Natural killer cell (primary cell): ENCODE measurements around the gene ERVFRD-1. TPM values are rescaled to one million over a fixed set of nuclear protein-coding genes. Genes with fewer than 3 reads are reported as not detected.

ENCODE experiments used
- ATAC-seq, 3 donors: fragments of 150-1000 bp in 2 of 3; fragments of 200-7000 bp in 1 of 3; cut with Tn5 transposase; 1 replicate in 1 of 3; 2 replicates in 2 of 3; pipeline ENCODE4 v1.10.0; 2021; ENCODE audit warnings: mild to moderate bottlenecking in 2 of 3, moderate library complexity in 2 of 3
- DNase-seq, 2 donors: peaks; one replicate each; pipeline versions ENCODE4 v3.0.0 to v3.0.0-alpha.2; 2013 to 2021; ENCODE audit warnings: mixed read lengths in 1 of 2
- H3K27ac ChIP-seq: one replicate; pipeline ENCODE4 v1.5.1; 2013; ENCODE audit warnings: mild to moderate bottlenecking, low read length
- H3K27me3 ChIP-seq: one replicate; pipeline ENCODE4 v1.6.1; 2013; ENCODE audit warnings: low read length; ENCODE audit not compliant: control insufficient read depth, insufficient read depth
- H3K36me3 ChIP-seq: one replicate; pipeline ENCODE4 v1.6.1; 2013; ENCODE audit warnings: low read length; ENCODE audit not compliant: control insufficient read depth, insufficient read depth
- H3K4me1 ChIP-seq: one replicate; pipeline ENCODE4 v1.6.1; 2013; ENCODE audit warnings: low read length; ENCODE audit not compliant: control insufficient read depth, insufficient read depth
- H3K4me3 ChIP-seq: one replicate; pipeline ENCODE4 v1.5.1; 2013; ENCODE audit warnings: low read length
- H3K9me3 ChIP-seq: one replicate; pipeline ENCODE4 v1.6.1; 2013; ENCODE audit warnings: low read length; ENCODE audit not compliant: control insufficient read depth, insufficient read depth
- H3K27ac Mint-ChIP-seq, 2 donors: one replicate each; pipeline ENCODE4 v1.8.0; 2022; ENCODE audit warnings: mild to moderate bottlenecking in 2 of 2, mixed read lengths in 2 of 2, moderate library complexity in 1 of 2
- H3K27me3 Mint-ChIP-seq, 2 donors: one replicate each; pipeline ENCODE4 v1.8.0; 2022; ENCODE audit warnings: low read depth in 2 of 2, mixed read lengths in 2 of 2
- H3K36me3 Mint-ChIP-seq: one replicate; pipeline ENCODE4 v1.8.0; 2022; ENCODE audit warnings: mixed read lengths
- H3K4me1 Mint-ChIP-seq, 2 donors: one replicate each; pipeline ENCODE4 v1.8.0; 2022; ENCODE audit warnings: mixed read lengths in 2 of 2
- H3K4me3 Mint-ChIP-seq: one replicate; pipeline ENCODE4 v1.8.0; 2022; ENCODE audit warnings: mild to moderate bottlenecking, moderate library complexity, mixed read lengths
- H3K9me3 Mint-ChIP-seq, 2 donors: one replicate each; pipeline ENCODE4 v1.8.0; 2022; ENCODE audit warnings: mixed read lengths in 2 of 2
- WGBS: methylation state at CpG from one replicate; pipeline ENCODE4 v1.1.7; 2013; ENCODE audit warnings: missing lambda C conversion rate; ENCODE audit not compliant: insufficient coverage; 5-methylcytosine and 5-hydroxymethylcytosine counted together
- intact Hi-C: fragments of 100-400 bp; cut with micrococcal nuclease; formaldehyde crosslinking; loops from one replicate; pipeline ENCODE4 v1.14.2; 2022
- total RNA-seq, 4 donors: library from RNA; stranded (reverse); fragments of 120-200 nt in 1 of 4; gene quantifications; one replicate each; pipeline versions ENCODE4 v1.2.3 to v1.2.4, GENCODE V29; 2013 to 2022
- TF ChIP-seq, protein P1 (sequence below): fragments of 200-600 bp; IDR thresholded peaks from one replicate; pipeline ENCODE4 v1.8.0; 2022; ENCODE audit warnings: antibody characterized with exemption

The ERVFRD-1 gene
- total RNA-seq, 3 donors from 2014 or later (not counting 1 experiment from before 2014, with no cell fraction given), result not detected

DNA sequence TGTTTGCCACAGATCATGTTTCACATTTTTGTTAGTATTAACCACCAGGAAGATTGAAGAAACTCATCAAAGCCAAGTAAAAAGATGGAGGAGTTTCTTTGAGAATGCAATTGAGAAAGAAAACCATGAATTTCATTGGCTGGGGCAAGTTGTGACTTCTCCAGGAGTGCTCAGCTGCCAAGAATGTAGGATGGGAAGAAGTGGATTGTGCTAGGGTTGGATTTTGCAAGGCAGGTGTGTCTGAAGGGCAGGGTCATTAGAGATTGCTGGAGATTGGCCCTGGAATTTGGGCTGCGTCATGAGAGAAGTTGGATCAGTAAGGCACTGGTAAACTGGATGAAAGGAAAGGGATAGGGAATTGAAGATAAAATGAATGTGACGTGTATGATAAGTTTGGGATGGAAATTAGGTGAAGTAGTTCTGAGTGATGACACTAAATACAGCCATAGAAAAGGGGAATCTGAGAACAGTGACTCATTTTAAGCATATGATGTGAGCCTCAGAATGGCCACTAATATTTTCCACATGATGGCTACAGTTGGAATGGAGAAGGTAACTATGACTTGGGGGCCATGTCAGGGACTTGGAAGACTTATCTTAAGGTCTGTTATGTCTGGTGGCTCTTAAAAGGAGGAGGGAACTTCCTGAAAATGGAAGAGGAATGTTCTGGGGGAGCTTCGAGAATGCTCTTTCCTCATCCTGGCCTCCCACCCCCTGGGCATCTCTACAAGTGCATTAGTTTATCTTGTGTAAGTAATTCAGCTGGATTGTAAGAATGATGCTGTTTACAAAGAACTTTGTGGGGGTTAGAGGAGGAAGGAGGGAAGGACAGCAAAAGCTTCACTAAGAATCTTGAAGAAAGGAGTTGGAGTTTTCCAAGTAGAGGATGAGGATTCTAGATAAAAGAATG, 27.8 kb upstream of the ERVFRD-1 start:
- Histone ChIP-seq H3K9me3 (no peaks in the 10 kb centered on the region), H3K4me1 (peaks cover under 1% of the 10 kb centered on the region), H3K4me3 (no peak overlapping the region), H3K27me3 (no peaks in the 10 kb centered on the region), H3K36me3 (peaks cover 12% of the 10 kb centered on the region), H3K27ac (no peak overlapping the region)
- H3K36me3 Mint-ChIP-seq, result peaks cover 5% of the 10 kb centered on the region
- H3K27ac Mint-ChIP-seq, result no peak overlapping the region
- no peak overlapping the region for H3K4me3 Mint-ChIP-seq
- no peaks in the 10 kb centered on the region for H3K9me3 Mint-ChIP-seq
- intact Hi-C loops, result no loop called here
- TF ChIP-seq, protein P1, sequence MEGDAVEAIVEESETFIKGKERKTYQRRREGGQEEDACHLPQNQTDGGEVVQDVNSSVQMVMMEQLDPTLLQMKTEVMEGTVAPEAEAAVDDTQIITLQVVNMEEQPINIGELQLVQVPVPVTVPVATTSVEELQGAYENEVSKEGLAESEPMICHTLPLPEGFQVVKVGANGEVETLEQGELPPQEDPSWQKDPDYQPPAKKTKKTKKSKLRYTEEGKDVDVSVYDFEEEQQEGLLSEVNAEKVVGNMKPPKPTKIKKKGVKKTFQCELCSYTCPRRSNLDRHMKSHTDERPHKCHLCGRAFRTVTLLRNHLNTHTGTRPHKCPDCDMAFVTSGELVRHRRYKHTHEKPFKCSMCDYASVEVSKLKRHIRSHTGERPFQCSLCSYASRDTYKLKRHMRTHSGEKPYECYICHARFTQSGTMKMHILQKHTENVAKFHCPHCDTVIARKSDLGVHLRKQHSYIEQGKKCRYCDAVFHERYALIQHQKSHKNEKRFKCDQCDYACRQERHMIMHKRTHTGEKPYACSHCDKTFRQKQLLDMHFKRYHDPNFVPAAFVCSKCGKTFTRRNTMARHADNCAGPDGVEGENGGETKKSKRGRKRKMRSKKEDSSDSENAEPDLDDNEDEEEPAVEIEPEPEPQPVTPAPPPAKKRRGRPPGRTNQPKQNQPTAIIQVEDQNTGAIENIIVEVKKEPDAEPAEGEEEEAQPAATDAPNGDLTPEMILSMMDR, result no peak
- WGBS, result 93% methylated on average over 2 of the region's 3 CpGs
- no peaks in the 10 kb centered on the region for H3K27me3 Mint-ChIP-seq
- ATAC-seq (no peak), DNase-seq (no peak)
- H3K4me1 Mint-ChIP-seq, result peaks cover under 1% of the 10 kb centered on the region in 2 donors

DNA sequence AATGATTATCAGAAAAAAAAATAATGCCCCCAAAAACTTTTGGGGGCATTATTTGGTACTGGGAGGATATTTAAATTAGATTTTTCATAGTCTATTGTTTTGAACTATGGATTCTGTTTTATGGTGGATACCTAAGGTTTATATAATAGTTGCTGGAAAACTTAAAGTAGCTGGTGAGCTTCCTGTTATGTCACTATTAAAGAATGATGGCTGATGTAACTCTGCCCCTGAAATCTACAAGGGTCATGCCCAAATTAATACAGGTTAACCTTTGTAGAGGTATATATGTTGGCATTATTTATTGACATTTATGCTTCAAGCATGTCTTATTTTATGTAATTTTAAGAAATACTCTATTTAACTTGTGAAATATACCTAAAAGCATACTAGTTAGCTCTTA, 25.3 kb upstream of the ERVFRD-1 start:
- ATAC-seq, result no peak
- no peak overlapping the region for H3K27ac ChIP-seq
- H3K4me3 ChIP-seq, result no peak overlapping the region
- peaks cover 5% of the 10 kb centered on the region for H3K36me3 Mint-ChIP-seq
- no peaks in the 10 kb centered on the region for H3K9me3 ChIP-seq
- H3K27me3 ChIP-seq, result no peaks in the 10 kb centered on the region
- H3K36me3 ChIP-seq, result peaks cover 12% of the 10 kb centered on the region
- no peaks in the 10 kb centered on the region for H3K9me3 Mint-ChIP-seq
- H3K4me1 ChIP-seq, result no peaks in the 10 kb centered on the region
- DNase-seq, result no peak
- no peaks in the 10 kb centered on the region for H3K4me1 Mint-ChIP-seq
- no peaks in the 10 kb centered on the region for H3K27me3 Mint-ChIP-seq
- H3K4me3 Mint-ChIP-seq, result no peak overlapping the region
- TF ChIP-seq, protein P1, result no peak
- intact Hi-C loops, result no loop called here
- H3K27ac Mint-ChIP-seq, result no peak overlapping the region

DNA sequence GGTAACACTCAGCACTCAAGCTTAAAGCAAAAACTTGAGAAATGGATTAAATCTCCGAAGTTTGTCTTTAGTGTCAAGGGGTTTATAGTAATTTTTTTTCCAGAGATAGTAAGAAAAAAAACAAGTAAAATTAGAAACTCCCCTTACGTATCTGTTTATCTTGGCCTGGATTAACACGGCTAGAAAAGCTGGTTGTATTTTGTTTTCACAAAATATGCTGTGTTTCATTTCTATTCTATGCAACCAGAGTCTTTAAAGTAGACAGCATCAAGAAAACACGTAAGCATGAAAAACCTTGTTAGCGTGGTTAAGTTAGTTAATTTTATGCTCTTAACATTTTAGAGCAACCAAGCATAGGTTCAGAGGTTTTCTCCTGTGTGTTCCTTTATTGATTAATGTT, 21.8 kb upstream of the ERVFRD-1 start:
- Mint-ChIP-seq H3K27ac (no peak overlapping the region), H3K9me3 (no peaks in the 10 kb centered on the region), H3K4me3 (no peak overlapping the region), H3K4me1 (peaks cover 18 to 21% of the 10 kb centered on the region in 2 donors), H3K27me3 (no peaks in the 10 kb centered on the region), H3K36me3 (peaks cover 5% of the 10 kb centered on the region)
- no peaks in the 10 kb centered on the region for H3K27me3 ChIP-seq
- 100% methylated on average over 3 of the region's 5 CpGs for WGBS
- H3K9me3 ChIP-seq, result no peaks in the 10 kb centered on the region
- ATAC-seq (no peak), DNase-seq (no peak)
- intact Hi-C loops, result no loop called here
- H3K36me3 ChIP-seq, result peaks cover 12% of the 10 kb centered on the region
- TF ChIP-seq, protein P1, result no peak
- no peak overlapping the region for H3K27ac ChIP-seq
- no peak overlapping the region for H3K4me3 ChIP-seq
- no peaks in the 10 kb centered on the region for H3K4me1 ChIP-seq
